Measurements from ENCODE around the gene ARHGAP26. TPM values are rescaled to one million over a fixed set of nuclear protein-coding genes. Genes with fewer than 3 reads are reported as not detected.

ARHGAP26 gene
- total RNA-seq, 1 donor from 2014 or later = 18.7 TPM

GRCh38 chr5:143247134-143247815 is 477.1 kb downstream of the ARHGAP26 start:
- peaks cover 16% of the 10 kb centered on the region for H3K4me1 Mint-ChIP-seq (ENCODE audit: unreplicated experiment)
- H3K4me3 Mint-ChIP-seq = no peak overlapping the region
- no peaks in the 10 kb centered on the region for H3K36me3 Mint-ChIP-seq
- H3K27me3 Mint-ChIP-seq = no peaks in the 10 kb centered on the region
- peaks cover 12% of the 10 kb centered on the region for H3K9me3 Mint-ChIP-seq
- no peak for DNase-seq (ENCODE audit: extremely low spot score, unreplicated experiment)
- H3K27ac Mint-ChIP-seq = no peak overlapping the region
- no peak for TF ChIP-seq CTCF (conservative IDR thresholded peaks at IDR 0.05)

GRCh38 chr5:143248391-143248790 is 478.2 kb downstream of the ARHGAP26 start:
- Mint-ChIP-seq H3K36me3 (no peaks in the 10 kb centered on the region), H3K9me3 (peaks cover 12% of the 10 kb centered on the region), H3K4me1 (ENCODE audit: unreplicated experiment) (peaks cover 16% of the 10 kb centered on the region), H3K27ac (no peak overlapping the region), H3K27me3 (no peaks in the 10 kb centered on the region), H3K4me3 (no peak overlapping the region)
- no peak for TF ChIP-seq CTCF (conservative IDR thresholded peaks at IDR 0.05)
- no peak for DNase-seq (ENCODE audit: extremely low spot score, unreplicated experiment)

GRCh38 chr5:143248822-143249579 is 478.8 kb downstream of the ARHGAP26 start:
- DNase-seq (ENCODE audit: extremely low spot score, unreplicated experiment) = no peak
- Mint-ChIP-seq H3K4me3 (no peak overlapping the region), H3K27me3 (no peaks in the 10 kb centered on the region), H3K4me1 (ENCODE audit: unreplicated experiment) (peaks cover 11% of the 10 kb centered on the region), H3K36me3 (no peaks in the 10 kb centered on the region), H3K27ac (no peak overlapping the region), H3K9me3 (peaks cover 12% of the 10 kb centered on the region)
- TF ChIP-seq CTCF (conservative IDR thresholded peaks at IDR 0.05) = no peak

GRCh38 chr5:143249851-143250250 is 479.7 kb downstream of the ARHGAP26 start:
- TF ChIP-seq CTCF (conservative IDR thresholded peaks at IDR 0.05) = no peak
- no peaks in the 10 kb centered on the region for H3K27me3 Mint-ChIP-seq
- H3K27ac Mint-ChIP-seq = no peak overlapping the region
- DNase-seq (ENCODE audit: extremely low spot score, unreplicated experiment) = no peak
- H3K9me3 Mint-ChIP-seq = peaks cover 12% of the 10 kb centered on the region
- H3K36me3 Mint-ChIP-seq = no peaks in the 10 kb centered on the region
- peaks cover 7% of the 10 kb centered on the region for H3K4me1 Mint-ChIP-seq (ENCODE audit: unreplicated experiment)
- no peak overlapping the region for H3K4me3 Mint-ChIP-seq

GRCh38 chr5:143251190-143251589 is 481.0 kb downstream of the ARHGAP26 start:
- no peak overlapping the region for H3K27ac Mint-ChIP-seq
- no peak overlapping the region for H3K4me3 Mint-ChIP-seq
- DNase-seq (ENCODE audit: extremely low spot score, unreplicated experiment) = no peak
- H3K36me3 Mint-ChIP-seq = no peaks in the 10 kb centered on the region
- H3K27me3 Mint-ChIP-seq = no peaks in the 10 kb centered on the region
- H3K4me1 Mint-ChIP-seq (ENCODE audit: unreplicated experiment) = peaks cover 2% of the 10 kb centered on the region
- H3K9me3 Mint-ChIP-seq = peaks cover 2% of the 10 kb centered on the region
- no peak for TF ChIP-seq CTCF (conservative IDR thresholded peaks at IDR 0.05)

Measured in type B pancreatic cell (in vitro differentiated cells).